SK-N-SH (cell line): ENCODE measurements around the gene TRIM3. TPM values are rescaled to one million over a fixed set of nuclear protein-coding genes. Genes with fewer than 3 reads are reported as not detected.

Experiments used
- CTCF ChIA-PET: fragments of 300-600, 350-600 bp; formaldehyde crosslinking; extraction: SDS; loops from one replicate; lab custom pipeline; 2021; lab: Yijun Ruan, JAX
- POLR2A ChIA-PET: fragments of 350-600 bp; sonication (Branson Sonifier 250); formaldehyde crosslinking; extraction: SDS; loops from one replicate; lab custom pipeline; 2020; ENCODE audit warnings: antibody characterized with exemption, inconsistent platforms; lab: Yijun Ruan, JAX
- DNase-seq: peaks from one replicate; pipeline ENCODE4 v3.0.0; 2012
- H2AFZ ChIP-seq: fragments of 200-600 bp; sonication (generic); 2 replicates; pipeline ENCODE4 v1.8.1; 2016; ENCODE audit warnings: antibody characterized with exemption, mild to moderate bottlenecking, low read depth
- H3F3A ChIP-seq: fragments of 200-600 bp; sonication (generic); replicated peaks from 2 replicates; pipeline ENCODE3; 2016; ENCODE audit warnings: antibody characterized with exemption, mild to moderate bottlenecking; ENCODE audit not compliant: insufficient read depth
- H3K27ac ChIP-seq, 2 experiments: fragments of 200-500 bp in 1 of 2; fragments of 200-600 bp in 1 of 2; sonication (Bioruptor generic) in 1 of 2; sonication (generic), shearing (Covaris generic) in 1 of 2; 2 replicates each; pipeline versions ENCODE4 v1.5.1 to v1.6.1; 2014 to 2016; ENCODE audit warnings: low read depth in 2 of 2, inconsistent platforms in 1 of 2, low read length in 1 of 2, mild to moderate bottlenecking in 1 of 2, mixed read lengths in 1 of 2
- H3K27me3 ChIP-seq: fragments of 200-600 bp; sonication (generic), shearing (Covaris generic); 2 replicates; pipeline ENCODE4 v1.6.1; 2016; ENCODE audit warnings: mixed run types; ENCODE audit not compliant: insufficient read depth
- H3K36me3 ChIP-seq, 2 experiments: fragments of 200-500 bp in 1 of 2; fragments of 200-600 bp in 1 of 2; sonication (Bioruptor generic) in 1 of 2; sonication (generic) in 1 of 2; replicated peaks in 1 of 2; 2 replicates each; pipeline versions ENCODE3 to v1.5.1; 2014 to 2016; ENCODE audit warnings: low read length in 1 of 2, mild to moderate bottlenecking in 1 of 2; ENCODE audit not compliant: insufficient read depth in 2 of 2, control insufficient read depth in 1 of 2
- H3K4me1 ChIP-seq, 2 experiments: fragments of 200-500 bp in 1 of 2; fragments of 200-600 bp in 1 of 2; sonication (Bioruptor generic) in 1 of 2; sonication (generic), shearing (Covaris generic) in 1 of 2; 2 replicates each; pipeline versions ENCODE4 v1.5.1 to v1.6.1; 2014 to 2016; ENCODE audit warnings: low read depth in 1 of 2, low read length in 1 of 2, mixed run types in 1 of 2; ENCODE audit not compliant: insufficient read depth in 2 of 2, control insufficient read depth in 1 of 2
- H3K4me2 ChIP-seq: fragments of 200-600 bp; sonication (generic), shearing (Covaris generic); 2 replicates; pipeline ENCODE4 v1.6.1; 2017; ENCODE audit warnings: mixed run types
- H3K4me3 ChIP-seq, 2 experiments: fragments of 200-500 bp in 1 of 2; fragments of 200-600 bp in 1 of 2; sonication (Bioruptor generic) in 1 of 2; sonication (generic), shearing (Covaris generic) in 1 of 2; 2 replicates each; pipeline versions ENCODE4 v1.5.1 to v1.8.1; 2014 to 2016; ENCODE audit warnings: low read depth in 2 of 2, inconsistent platforms in 1 of 2, low read length in 1 of 2, mild to moderate bottlenecking in 1 of 2, mixed read lengths in 1 of 2, moderate library complexity in 1 of 2
- H3K79me2 ChIP-seq: fragments of 200-600 bp; sonication (generic); 2 replicates; pipeline ENCODE4 v1.8.1; 2017; ENCODE audit warnings: mild to moderate bottlenecking; ENCODE audit not compliant: insufficient read depth
- H3K9ac ChIP-seq: fragments of 200-600 bp; sonication (generic); 2 replicates; pipeline ENCODE4 v1.6.1; 2017; ENCODE audit warnings: mixed run types
- H3K9me2 ChIP-seq: fragments of 200-600 bp; sonication (generic); 2 replicates; pipeline ENCODE4 v1.6.1; 2017; ENCODE audit warnings: mixed run types
- H3K9me3 ChIP-seq: fragments of 200-600 bp; sonication (generic); 2 replicates; pipeline ENCODE4 v1.6.1; 2017; ENCODE audit warnings: mixed run types, mild to moderate bottlenecking, moderate library complexity
- H4K20me1 ChIP-seq: fragments of 200-600 bp; sonication (generic); 2 replicates; pipeline ENCODE4 v1.6.1; 2017; ENCODE audit warnings: mild to moderate bottlenecking, mixed run types; ENCODE audit not compliant: insufficient read depth
- EZH2phosphoT487 ChIP-seq: fragments of 200-600 bp; sonication (generic); IDR thresholded peaks from 2 replicates; pipeline ENCODE4 v1.6.1; 2017; ENCODE audit warnings: low read depth, mixed run types, mild to moderate bottlenecking, antibody characterized with exemption, moderate library complexity, borderline replicate concordance
- FOSL2 ChIP-seq: IDR thresholded peaks from 2 replicates; pipeline ENCODE4 v1.4.0; 2012; ENCODE audit warnings: low read depth, mild to moderate bottlenecking, moderate library complexity, borderline replicate concordance
- FOXM1 ChIP-seq: IDR thresholded peaks from 2 replicates; pipeline ENCODE4 v1.4.0; 2012; ENCODE audit warnings: low read depth, mild to moderate bottlenecking
- GABPA ChIP-seq: IDR thresholded peaks from 2 replicates; pipeline ENCODE4 v1.4.0; 2012; ENCODE audit warnings: low read depth, mild to moderate bottlenecking
- GATA2 ChIP-seq: sonication (generic); formaldehyde crosslinking; IDR thresholded peaks from 2 replicates; pipeline ENCODE4 v1.5.0; 2020; ENCODE audit warnings: mild to moderate bottlenecking, missing genetic modification reagents
- NFIC ChIP-seq: IDR thresholded peaks from 2 replicates; pipeline ENCODE4 v1.4.0; 2012; ENCODE audit warnings: borderline replicate concordance
- RFX5 ChIP-seq: IDR thresholded peaks from 2 replicates; pipeline ENCODE4 v1.6.1; 2012; ENCODE audit warnings: mild to moderate bottlenecking, improper control_type of control experiment, low read length
- SIN3A ChIP-seq: IDR thresholded peaks from 2 replicates; pipeline ENCODE4 v1.6.1; 2012; ENCODE audit warnings: low read depth, mild to moderate bottlenecking, low read length, moderate library complexity, borderline replicate concordance
- TCF12 ChIP-seq: IDR thresholded peaks from 2 replicates; pipeline ENCODE4 v1.4.0; 2012
- TEAD4 ChIP-seq: IDR thresholded peaks from 2 replicates; pipeline ENCODE4 v1.4.0; 2012; ENCODE audit warnings: mild to moderate bottlenecking, borderline replicate concordance; ENCODE audit not compliant: insufficient read depth
- USF1 ChIP-seq: IDR thresholded peaks from 2 replicates; pipeline ENCODE4 v1.4.0; 2012; ENCODE audit warnings: low read depth, borderline replicate concordance
- YY1 ChIP-seq: IDR thresholded peaks from 2 replicates; pipeline ENCODE4 v1.4.0; 2012; ENCODE audit warnings: low read depth, mild to moderate bottlenecking
- WGBS: methylation state at CpG from one replicate; pipeline ENCODE4 v1.1.6; 2017; ENCODE audit warnings: low lambda C conversion rate; 5-methylcytosine and 5-hydroxymethylcytosine counted together
- polyA plus RNA-seq, 3 experiments: library from polyadenylated mRNA; depleted of rRNA; stranded (reverse); fragments of >200 nt; gene quantifications; 2 replicates each; pipeline ENCODE4 v1.2.3, GENCODE V29; 2012
- TF ChIP-seq, protein P1 (sequence below): fragments of 150-350 bp; IDR thresholded peaks from 2 replicates; pipeline ENCODE4 v1.6.1; 2017; ENCODE audit warnings: antibody characterized with exemption, low read length, low read depth, borderline replicate concordance
- TF ChIP-seq, protein P2 (sequence below): IDR thresholded peaks from 2 replicates; pipeline ENCODE4 v1.4.0; 2012; ENCODE audit warnings: low read depth

Gene TRIM3
- polyA plus RNA-seq, 1 of the 3 experiments (the other 2 are of a cell fraction) = 22.8 TPM

- no peak overlapping the region for H3K9ac ChIP-seq
- POLR2A ChIA-PET = interaction anchor here (1.4 kb wide), 1 partner anchor 17 kb away, joined by 3 read pairs; the partner anchor contains the start of gene APBB1
- WGBS = 95% methylated on average over 11 of the region's 12 CpGs
Observed at GRCh38 chr11:6402061-6402470, 71.7 kb downstream of the TRIM3 start.

DNA sequence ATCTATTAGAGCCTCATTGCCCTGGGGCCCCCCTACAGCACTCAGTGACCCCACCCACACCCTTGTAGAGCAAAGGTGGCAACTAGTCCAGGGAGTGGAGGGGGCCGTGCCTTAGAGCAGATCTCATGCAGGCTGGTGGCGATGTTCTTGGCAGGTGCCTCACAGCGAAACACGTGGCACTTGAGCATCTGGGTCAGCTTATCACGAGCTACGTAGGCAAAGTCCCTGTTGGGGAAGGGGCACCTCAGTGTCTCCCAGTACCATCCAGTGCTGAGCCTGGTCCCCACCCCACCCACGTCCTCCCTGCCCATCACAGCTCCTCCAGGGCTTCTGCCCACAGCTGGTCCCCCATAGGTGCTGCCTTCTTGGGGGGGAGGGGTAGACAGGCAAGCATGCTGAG is 72.3 kb downstream of the TRIM3 start:
- Histone ChIP-seq H3K36me3 (peaks cover 0 to 17% of the 10 kb centered on the region in 2 experiments), H4K20me1 (no peaks in the 10 kb centered on the region), H3K4me3 (no peak overlapping the region), H3K9me2 (no peaks in the 10 kb centered on the region), H3K9me3 (no peaks in the 10 kb centered on the region), H3K27me3 (no peaks in the 10 kb centered on the region), H2AFZ (no peak overlapping the region), H3F3A (no peaks in the 10 kb centered on the region), H3K27ac (no peak overlapping the region), H3K9ac (no peak overlapping the region), H3K4me1 (peaks cover 11 to 13% of the 10 kb centered on the region in 2 experiments; a peak in 2 of 4 replicates), H3K79me2 (no peaks in the 10 kb centered on the region), H3K4me2 (no peak overlapping the region)
- TF ChIP-seq, protein P1, sequence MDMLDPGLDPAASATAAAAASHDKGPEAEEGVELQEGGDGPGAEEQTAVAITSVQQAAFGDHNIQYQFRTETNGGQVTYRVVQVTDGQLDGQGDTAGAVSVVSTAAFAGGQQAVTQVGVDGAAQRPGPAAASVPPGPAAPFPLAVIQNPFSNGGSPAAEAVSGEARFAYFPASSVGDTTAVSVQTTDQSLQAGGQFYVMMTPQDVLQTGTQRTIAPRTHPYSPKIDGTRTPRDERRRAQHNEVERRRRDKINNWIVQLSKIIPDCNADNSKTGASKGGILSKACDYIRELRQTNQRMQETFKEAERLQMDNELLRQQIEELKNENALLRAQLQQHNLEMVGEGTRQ = no peak
- TF ChIP-seq NFIC = no peak
- no peak for TF ChIP-seq GABPA
- TF ChIP-seq SIN3A = no peak
- no peak for DNase-seq
- ChIA-PET POLR2A (interaction anchor here (1.4 kb wide), 1 partner anchor 18 kb away, joined by 3 read pairs; the partner anchor contains the start of gene APBB1), CTCF (interaction anchor here (1.1 to 1.5 kb wide), 3 partner anchors 38 to 353 kb away, joined by 3 to 4 read pairs (median 3); no protein-coding TSS in a partner anchor)
- WGBS = 79% methylated on average over 5 of the region's 7 CpGs

More at GRCh38 chr11:6402061-6402470, 71.7 kb downstream of the TRIM3 start:
- no peaks in the 10 kb centered on the region for H3K9me2 ChIP-seq
- no peak for DNase-seq
- TF ChIP-seq TCF12 = no peak
- no peak for TF ChIP-seq YY1
- no peak for TF ChIP-seq NFIC
- TF ChIP-seq, protein P1 = no peak
- TF ChIP-seq EZH2phosphoT487 = no peak
- TF ChIP-seq FOXM1 = no peak
- no peak for TF ChIP-seq GATA2
- TF ChIP-seq SIN3A = no peak
- TF ChIP-seq TEAD4 = no peak
- TF ChIP-seq, protein P2, sequence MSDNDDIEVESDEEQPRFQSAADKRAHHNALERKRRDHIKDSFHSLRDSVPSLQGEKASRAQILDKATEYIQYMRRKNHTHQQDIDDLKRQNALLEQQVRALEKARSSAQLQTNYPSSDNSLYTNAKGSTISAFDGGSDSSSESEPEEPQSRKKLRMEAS = no peak
- no peak for TF ChIP-seq USF1
- TF ChIP-seq FOSL2 = no peak
- no peak for TF ChIP-seq RFX5
- TF ChIP-seq, all 33 proteins: peak for 0
- no peaks in the 10 kb centered on the region for H3K79me2 ChIP-seq
- H3K4me1 ChIP-seq = peaks cover 11 to 13% of the 10 kb centered on the region in 2 experiments; a peak in 2 of 4 replicates
- no peak overlapping the region for H3K27ac ChIP-seq
- no peak overlapping the region for H3K4me2 ChIP-seq
- H2AFZ ChIP-seq = no peak overlapping the region
- no peak overlapping the region for H3K4me3 ChIP-seq
- CTCF ChIA-PET = interaction anchor here (1.1 to 3.1 kb wide), 5 partner anchors 23 to 353 kb away, joined by 3 to 12 read pairs (median 4); no protein-coding TSS in a partner anchor
- H3K27me3 ChIP-seq = no peaks in the 10 kb centered on the region
- H3F3A ChIP-seq = peaks cover 2% of the 10 kb centered on the region
- H3K9me3 ChIP-seq = no peaks in the 10 kb centered on the region
- peaks cover 0 to 16% of the 10 kb centered on the region in 2 experiments for H3K36me3 ChIP-seq
- H4K20me1 ChIP-seq = no peaks in the 10 kb centered on the region
